Endothelial cell of umbilical vein (primary cell): Measurements from ENCODE around the gene ATP1B2. TPM values are rescaled to one million over a fixed set of nuclear protein-coding genes. Genes with fewer than 3 reads are reported as not detected.
A peak's percentile ranks its signal among the peaks of the same experiment; 100 is the strongest.

Source experiments
- BruUV-seq: library from RNA; stranded (reverse); fragments of 400-500 nt; replicated peaks from 2 replicates; lab custom pipeline; 2021; lab: Mats Ljungman, UMichigan
- CTCF ChIA-PET: fragments of 300-600, 350-600 bp; sonication (Branson Sonifier 250); formaldehyde crosslinking; loops from one replicate; lab custom pipeline; 2021; ENCODE audit warnings: antibody characterized with exemption, inconsistent platforms; lab: Charles Lee
- POLR2A ChIA-PET: fragments of 300-600, 350-600 bp; sonication (Branson Sonifier 250); formaldehyde crosslinking; loops from one replicate; lab custom pipeline; 2021; ENCODE audit warnings: antibody characterized with exemption, inconsistent platforms; lab: Charles Lee
- DNase-seq: peaks from one replicate; pipeline ENCODE4 v3.0.0-alpha.2; 2011; ENCODE audit warnings: low read depth, low spot score
- FAIRE-seq: peaks from 2 replicates; lab custom pipeline; 2011; peaks lifted over from hg19 to GRCh38; lab: Jason Lieb, UNC
- H2AFZ ChIP-seq: 2 replicates; pipeline ENCODE4 v1.6.0; 2012; ENCODE audit warnings: low read depth, low read length, control low read depth, inconsistent platforms
- H3K27ac ChIP-seq: 2 replicates; pipeline ENCODE4 v1.5.1; 2011; ENCODE audit warnings: low read depth, mild to moderate bottlenecking, control low read depth, low read length, moderate library complexity; ENCODE audit not compliant: insufficient read depth
- H3K27me3 ChIP-seq, 2 experiments: 2 replicates each; pipeline versions ENCODE4 v1.6.0 to v1.6.1; 2011; ENCODE audit warnings: low read length in 2 of 2, mixed read lengths in 1 of 2; ENCODE audit not compliant: control insufficient read depth in 2 of 2, insufficient read depth in 2 of 2
- H3K36me3 ChIP-seq, 2 experiments: 2 replicates in 1 of 2; 3 replicates in 1 of 2; pipeline ENCODE4 v1.5.1; 2011; ENCODE audit warnings: low read length in 2 of 2, mild to moderate bottlenecking in 1 of 2, moderate library complexity in 1 of 2; ENCODE audit not compliant: control insufficient read depth in 2 of 2, insufficient read depth in 2 of 2; ENCODE audit errors: extremely low read depth in 1 of 2
- H3K4me1 ChIP-seq: 3 replicates; pipeline ENCODE4 v1.5.1; 2011; ENCODE audit warnings: mild to moderate bottlenecking, low read length; ENCODE audit not compliant: control insufficient read depth, insufficient read depth; ENCODE audit errors: extremely low read depth
- H3K4me2 ChIP-seq: 2 replicates; pipeline ENCODE4 v1.6.1; 2011; ENCODE audit warnings: low read length, control low read depth, mixed read lengths; ENCODE audit not compliant: insufficient read depth
- H3K4me3 ChIP-seq, 3 experiments: fragments of 200-600 bp in 1 of 3; sonication (generic), shearing (Covaris generic) in 1 of 3; replicated peaks in 1 of 3; 2 replicates each; pipeline ENCODE4 v1.5.1; 2011 to 2016; ENCODE audit warnings: control low read depth in 3 of 3, low read length in 3 of 3, mild to moderate bottlenecking in 2 of 3, inconsistent platforms in 1 of 3, low read depth in 1 of 3, moderate library complexity in 1 of 3; ENCODE audit not compliant: insufficient read depth in 1 of 3
- H3K79me2 ChIP-seq: 2 replicates; pipeline ENCODE4 v1.6.0; 2012; ENCODE audit warnings: low read length, inconsistent platforms; ENCODE audit not compliant: control insufficient read depth, insufficient read depth
- H3K9ac ChIP-seq: replicated peaks from 2 replicates; pipeline ENCODE3; 2011; ENCODE audit warnings: low read length, control low read depth; ENCODE audit not compliant: insufficient read depth; ENCODE audit errors: extremely low read depth
- H3K9me1 ChIP-seq: replicated peaks from 3 replicates; pipeline ENCODE4 v1.6.0; 2011; ENCODE audit warnings: mild to moderate bottlenecking, low read length; ENCODE audit not compliant: control insufficient read depth, insufficient read depth; ENCODE audit errors: extremely low read depth
- H3K9me3 ChIP-seq: replicated peaks from 2 replicates; pipeline ENCODE4 v1.5.1; 2012; ENCODE audit warnings: low read length, inconsistent platforms; ENCODE audit not compliant: control insufficient read depth, insufficient read depth
- H4K20me1 ChIP-seq: replicated peaks from 2 replicates; pipeline ENCODE3; 2011; ENCODE audit warnings: mild to moderate bottlenecking, low read length; ENCODE audit not compliant: control insufficient read depth, insufficient read depth; ENCODE audit errors: extremely low read depth
- CTCF ChIP-seq, 2 donors: IDR thresholded peaks; 1 replicate in 1 of 2; 2 replicates in 1 of 2; pipeline ENCODE4 v1.5.1; 2011; ENCODE audit warnings: low read length in 2 of 2, mild to moderate bottlenecking in 2 of 2, moderate library complexity in 2 of 2, control low read depth in 1 of 2, inconsistent platforms in 1 of 2, low read depth in 1 of 2; ENCODE audit not compliant: insufficient read depth in 1 of 2; ENCODE audit errors: extremely low read depth in 1 of 2
- FOS ChIP-seq: IDR thresholded peaks from 2 replicates; pipeline ENCODE4 v1.6.1; 2011; ENCODE audit warnings: mild to moderate bottlenecking, low read length, moderate library complexity, borderline replicate concordance; ENCODE audit not compliant: insufficient read depth
- GATA2 ChIP-seq: IDR thresholded peaks from 2 replicates; pipeline ENCODE4 v1.7.0; 2011; ENCODE audit warnings: low read depth, mild to moderate bottlenecking, moderate library complexity, mixed read lengths, low read length; ENCODE audit not compliant: insufficient read length, insufficient read depth
- MAX ChIP-seq: IDR thresholded peaks from 2 replicates; pipeline ENCODE4 v1.6.1; 2011; ENCODE audit not compliant: insufficient read depth, insufficient read length
- MYC ChIP-seq: IDR thresholded peaks from one replicate; pipeline ENCODE4 v1.6.1; 2011; ENCODE audit warnings: mild to moderate bottlenecking, low read depth, low read length
- POLR2A ChIP-seq: IDR thresholded peaks from 2 replicates; pipeline ENCODE4 v1.6.1; 2012; ENCODE audit warnings: low read depth, mild to moderate bottlenecking, control low read depth, low read length
- POLR2AphosphoS5 ChIP-seq: IDR thresholded peaks from 2 replicates; pipeline ENCODE4 v1.6.1; 2012; ENCODE audit warnings: low read depth, mild to moderate bottlenecking, control low read depth, low read length, moderate library complexity; ENCODE audit not compliant: insufficient read depth
- dilution Hi-C: fragments of 300-500 bp; cut with MboI; formaldehyde crosslinking; loops from one replicate; pipeline ENCODE4 v1.15.0; 2019; ENCODE audit warnings: low sequenced_read_pairs; ENCODE audit not compliant: extremely low pct_ligation_motif_present
- intact Hi-C: fragments of 100-400 bp; cut with micrococcal nuclease; formaldehyde crosslinking; loops from one replicate; pipeline ENCODE4 v1.10.0; 2022
- polyA plus RNA-seq, 4 experiments: library from polyadenylated mRNA; depleted of rRNA in 3 of 4; stranded (reverse) in 3 of 4; unstranded in 1 of 4; fragments of >200 nt; gene quantifications; 2 replicates each; pipeline versions ENCODE4 v1.2.1 to v1.2.3, GENCODE V29; 2011 to 2012; ENCODE audit warnings: missing spikeins in 1 of 4
- total RNA-seq: library from RNA; stranded (reverse); gene quantifications from 2 replicates; pipeline ENCODE4 v1.2.3, GENCODE V29; 2021

The ATP1B2 gene
- total and polyA plus RNA-seq, 2 donors (not counting 3 experiments of a cell fraction or from before 2014, with no cell fraction given) = 0.06 TPM; not detected in 1

- Histone ChIP-seq H3K9me1 (no peaks in the 10 kb centered on the region), H3K4me1 (peaks cover 26% of the 10 kb centered on the region), H4K20me1 (no peaks in the 10 kb centered on the region), H3K4me3 (peak within 1 kb of the TSS; percentile 75 to 96 (median 79)), H3K9me3 (no peaks in the 10 kb centered on the region), H3K9ac (peak within 1 kb of the TSS; percentile 99), H3K27me3 (no peaks in the 10 kb centered on the region), H3K36me3 (peaks cover 0 to 2% of the 10 kb centered on the region in 2 experiments), H2AFZ (peak within 1 kb of the TSS; percentile 89), H3K79me2 (peaks cover 50% of the 10 kb centered on the region), H3K27ac (peak within 1 kb of the TSS; percentile 93), H3K4me2 (peak within 1 kb of the TSS; percentile 98)
- POLR2A ChIA-PET = interaction anchor here (0.6 to 2.4 kb wide), 12 partner anchors 31 to 626 kb away, joined by 3 to 12 read pairs (median 5); partner anchors contain the start of genes ATP1B2, CD68, FXR2 and MPDU1
- CTCF ChIA-PET = interaction anchor here (0.7 to 4.4 kb wide), 42 partner anchors 10 to 386 kb away, joined by 3 to 97 read pairs (median 4); partner anchors contain the start of genes ATP1B2, CD68, DNAH2 and EFNB3
- peak; percentile 44 for TF ChIP-seq MAX
- TF ChIP-seq MYC = peak; percentile 75
- TF ChIP-seq POLR2AphosphoS5 = peak; percentile 90
- peak; percentile 94 for TF ChIP-seq POLR2A
- TF ChIP-seq GATA2 = no peak
- peak; percentile 75 for TF ChIP-seq FOS
- no peak for TF ChIP-seq CTCF (IDR thresholded peaks at IDR 0.05; ENCODE audit: extremely low read depth in 1 of 2, insufficient read depth in 1 of 2, low read depth in 1 of 2, low read length in 2 of 2)
- TSS peak; percentile 44 for BruUV-seq
- intact Hi-C loops = loop anchor here (2.0 to 10.0 kb wide), 6 partner anchors 155 to 335 kb away; partner anchors contain the start of genes CHD3, FGF11, KCTD11 and POLR2A
- FAIRE-seq (peak; percentile 98), DNase-seq (peak; percentile 94)
- dilution Hi-C loops = no loop called here
Observed at GRCh38 chr17:7687072-7687907, 36.6 kb downstream of the ATP1B2 start, which contains the start of gene TP53. Gene TP53, minus strand, starts transcription at chr17:7687490. Its CDS starts 10,896 bp downstream, at chr17:7676594.
